HG03342 (cell line): Measurements from ENCODE around the gene DHX58.

Experiments
- ATAC-seq: cut with Tn5 transposase; IDR thresholded peaks from one replicate; pipeline ENCODE4 v1.9.1; 2021; ENCODE audit warnings: mild to moderate bottlenecking, moderate library complexity; ENCODE audit not compliant: unreplicated experiment

Gene DHX58

GRCh38 chr17:42056635-42057034 is 55.9 kb downstream of the DHX58 start:
- ATAC-seq, result no peak

- no peak for ATAC-seq
Measured at GRCh38 chr17:42055496-42055895, 57.0 kb downstream of the DHX58 start.

- ATAC-seq, result no peak
Measured at GRCh38 chr17:42055027-42055426, 57.5 kb downstream of the DHX58 start.

DNA sequence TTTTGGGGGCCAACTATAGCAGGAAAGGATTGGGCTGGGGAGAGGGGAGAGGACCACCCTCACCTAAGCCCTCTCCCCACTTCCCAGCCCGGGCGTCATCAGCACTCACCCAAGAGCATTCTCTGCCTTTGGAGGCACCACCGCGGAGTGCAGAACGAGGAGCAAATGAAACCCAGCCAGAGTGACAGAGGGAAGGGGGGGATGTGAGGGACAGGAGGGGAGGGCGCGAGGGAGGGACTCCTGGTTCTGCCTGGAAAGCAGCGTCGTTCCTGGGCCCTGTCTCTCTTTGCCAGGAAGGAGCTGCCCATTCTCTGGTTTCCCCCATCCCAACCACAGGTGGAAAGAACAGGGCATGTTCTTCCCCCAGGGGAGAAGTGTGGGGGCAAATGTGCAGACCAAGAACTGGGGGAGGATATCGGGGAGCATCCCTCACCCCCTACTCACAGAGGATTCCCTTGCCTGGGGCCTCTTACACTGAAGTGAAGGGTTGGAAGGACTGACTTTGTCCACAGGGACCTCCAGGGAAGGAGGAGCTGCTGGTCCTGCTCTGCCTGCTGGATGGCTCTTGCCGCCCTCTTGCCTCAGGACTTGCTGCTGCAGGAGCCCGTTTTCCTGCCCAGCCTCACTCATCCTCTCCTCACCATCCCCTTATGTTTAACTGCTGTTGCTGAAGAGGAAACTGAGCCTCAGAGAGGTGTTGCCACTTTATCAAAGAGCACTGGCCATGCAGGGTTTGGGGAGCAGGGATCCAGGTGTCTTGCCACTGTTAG is 58.6 kb downstream of the DHX58 start:
- no peak for ATAC-seq

- ATAC-seq, result no peak
Measured at GRCh38 chr17:42052346-42052877, 60.1 kb downstream of the DHX58 start.

GRCh38 chr17:42051645-42052044 is 60.9 kb downstream of the DHX58 start:
- ATAC-seq, result no peak
